Measurements from ENCODE around the gene UBL3.

DNA sequence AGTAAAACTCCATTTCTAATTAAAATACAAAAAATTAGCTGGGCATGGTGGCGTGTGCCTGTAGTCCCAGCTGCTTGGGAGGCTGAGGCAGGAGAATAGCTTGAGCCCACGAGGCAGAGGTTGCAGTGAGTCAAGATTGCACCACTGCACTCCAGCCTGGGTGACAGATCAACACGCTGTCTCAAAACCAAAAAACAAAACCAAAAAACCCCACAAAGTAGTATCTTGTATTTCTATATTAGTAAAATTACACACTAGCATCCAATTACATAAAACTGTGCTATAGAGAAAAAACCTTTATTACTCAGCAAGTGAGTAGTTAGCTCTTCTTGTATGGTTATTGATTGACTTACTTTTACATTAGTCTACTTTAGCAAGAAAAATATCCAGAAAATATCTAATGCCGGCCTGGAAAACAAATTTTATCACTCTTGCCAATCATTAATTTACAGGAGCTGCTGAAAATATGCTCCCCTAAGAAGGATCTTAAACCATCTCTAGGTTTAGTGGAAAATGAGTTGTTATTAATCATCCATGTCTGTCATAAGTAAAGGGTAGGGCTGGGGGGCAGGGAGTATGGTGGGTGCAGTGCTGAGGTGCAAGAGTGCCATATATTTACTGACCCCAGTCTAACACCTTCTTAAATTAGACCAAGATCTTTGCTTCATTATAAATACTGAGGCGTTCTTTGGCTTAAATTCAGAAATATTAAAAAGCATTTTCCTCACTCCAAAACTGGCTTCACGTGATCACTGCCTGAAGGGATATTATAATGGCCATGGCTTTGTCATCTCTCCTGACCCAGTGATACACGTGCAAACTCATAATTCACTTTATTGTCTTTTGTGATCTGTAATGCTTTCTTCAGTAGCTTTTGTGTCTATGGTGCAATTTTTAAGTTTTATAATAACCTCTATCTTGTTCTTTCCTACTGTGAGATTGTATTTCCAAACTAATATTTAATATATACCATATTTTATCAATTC lies 44.1 kb downstream of the UBL3 start:
- TF ChIP-seq ZNF677 (tag by site-specific recombination; IDR thresholded peaks at IDR 0.05) (no peak), ZNF274 (IDR thresholded peaks at IDR 0.05; ENCODE audit: low read length) (no peak), ZNF274 (tag by site-specific recombination; IDR thresholded peaks at IDR 0.05; ENCODE audit: borderline replicate concordance) (no peak), ZNF174 (tag by site-specific recombination; IDR thresholded peaks at IDR 0.05) (no peak), CTCF (tag by site-specific recombination; IDR thresholded peaks at IDR 0.05) (no peak), ZNF747 (tag by site-specific recombination; IDR thresholded peaks at IDR 0.05) (no peak)
- TF ChIP-seq, protein P1, sequence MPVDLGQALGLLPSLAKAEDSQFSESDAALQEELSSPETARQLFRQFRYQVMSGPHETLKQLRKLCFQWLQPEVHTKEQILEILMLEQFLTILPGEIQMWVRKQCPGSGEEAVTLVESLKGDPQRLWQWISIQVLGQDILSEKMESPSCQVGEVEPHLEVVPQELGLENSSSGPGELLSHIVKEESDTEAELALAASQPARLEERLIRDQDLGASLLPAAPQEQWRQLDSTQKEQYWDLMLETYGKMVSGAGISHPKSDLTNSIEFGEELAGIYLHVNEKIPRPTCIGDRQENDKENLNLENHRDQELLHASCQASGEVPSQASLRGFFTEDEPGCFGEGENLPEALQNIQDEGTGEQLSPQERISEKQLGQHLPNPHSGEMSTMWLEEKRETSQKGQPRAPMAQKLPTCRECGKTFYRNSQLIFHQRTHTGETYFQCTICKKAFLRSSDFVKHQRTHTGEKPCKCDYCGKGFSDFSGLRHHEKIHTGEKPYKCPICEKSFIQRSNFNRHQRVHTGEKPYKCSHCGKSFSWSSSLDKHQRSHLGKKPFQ (tag by site-specific recombination; IDR thresholded peaks at IDR 0.05) = no peak
